Fibroblast of lung (primary cell): ENCODE results near the gene USP30.

Experiments
- EZH2 ChIP-seq: IDR thresholded peaks from 2 replicates; pipeline ENCODE4 v1.5.1; 2012; ENCODE audit warnings: low read length, control low read depth, mild to moderate bottlenecking; ENCODE audit errors: missing control alignments
- TF ChIP-seq, protein P1 (sequence below), 2 donors: IDR thresholded peaks in 1 of 2; conservative IDR thresholded peaks in 1 of 2; 1 replicate in 1 of 2; 2 replicates in 1 of 2; pipeline ENCODE4 v1.5.1; 2011 to 2012; ENCODE audit warnings: low read length in 2 of 2, control low read depth in 1 of 2, inconsistent platforms in 1 of 2, low read depth in 1 of 2, mild to moderate bottlenecking in 1 of 2

DNA sequence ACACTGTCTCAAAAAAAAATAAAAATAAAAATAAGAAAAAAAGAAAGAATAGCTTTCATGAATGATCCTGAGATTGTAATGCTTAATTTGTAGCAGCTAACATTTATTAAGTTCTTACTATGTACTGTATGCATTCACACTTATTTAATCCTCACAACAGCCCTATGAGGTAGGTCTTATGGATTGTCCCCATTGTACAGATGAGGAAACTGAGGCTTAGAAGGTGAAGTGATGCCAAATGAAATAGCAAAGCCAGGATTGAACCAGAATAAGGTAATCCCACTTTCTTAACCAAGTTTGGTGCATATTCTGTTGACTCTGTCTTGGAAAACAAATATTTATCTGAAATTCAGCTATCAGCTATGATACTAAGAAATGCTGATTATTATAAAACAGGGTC, 2.1 kb downstream of the USP30 start:
- TF ChIP-seq, protein P1, sequence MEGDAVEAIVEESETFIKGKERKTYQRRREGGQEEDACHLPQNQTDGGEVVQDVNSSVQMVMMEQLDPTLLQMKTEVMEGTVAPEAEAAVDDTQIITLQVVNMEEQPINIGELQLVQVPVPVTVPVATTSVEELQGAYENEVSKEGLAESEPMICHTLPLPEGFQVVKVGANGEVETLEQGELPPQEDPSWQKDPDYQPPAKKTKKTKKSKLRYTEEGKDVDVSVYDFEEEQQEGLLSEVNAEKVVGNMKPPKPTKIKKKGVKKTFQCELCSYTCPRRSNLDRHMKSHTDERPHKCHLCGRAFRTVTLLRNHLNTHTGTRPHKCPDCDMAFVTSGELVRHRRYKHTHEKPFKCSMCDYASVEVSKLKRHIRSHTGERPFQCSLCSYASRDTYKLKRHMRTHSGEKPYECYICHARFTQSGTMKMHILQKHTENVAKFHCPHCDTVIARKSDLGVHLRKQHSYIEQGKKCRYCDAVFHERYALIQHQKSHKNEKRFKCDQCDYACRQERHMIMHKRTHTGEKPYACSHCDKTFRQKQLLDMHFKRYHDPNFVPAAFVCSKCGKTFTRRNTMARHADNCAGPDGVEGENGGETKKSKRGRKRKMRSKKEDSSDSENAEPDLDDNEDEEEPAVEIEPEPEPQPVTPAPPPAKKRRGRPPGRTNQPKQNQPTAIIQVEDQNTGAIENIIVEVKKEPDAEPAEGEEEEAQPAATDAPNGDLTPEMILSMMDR (conservative IDR thresholded peaks at IDR 0.05 in 1 of 2, IDR thresholded peaks at IDR 0.05 in 1 of 2; ENCODE audit: low read depth in 1 of 2, low read length in 2 of 2), result no peak
- TF ChIP-seq EZH2, result no peak
